ENCODE measurements around the gene TRAF3IP3.

TRAF3IP3 gene

DNA sequence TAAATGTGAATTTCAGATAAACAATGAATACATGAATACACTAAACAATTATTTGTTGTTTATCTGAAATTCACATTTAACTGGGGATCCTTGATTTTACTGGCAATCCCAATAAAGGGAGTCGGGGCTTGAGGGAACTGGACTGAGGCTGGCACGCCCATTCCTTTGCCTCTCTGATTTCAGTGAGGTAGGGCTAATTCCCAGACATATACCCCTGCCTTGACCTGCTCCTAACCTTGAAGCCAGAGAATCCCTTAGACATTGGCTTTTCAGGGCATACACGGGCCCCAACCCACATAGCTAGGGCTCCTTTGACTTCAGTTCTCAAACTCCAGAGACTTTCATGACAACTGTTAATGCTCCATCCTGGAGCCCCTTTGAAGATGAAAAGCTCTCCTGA is 61.1 kb downstream of the TRAF3IP3 start:
- DNase-seq, result no peak
- Histone ChIP-seq H3K9me3 (no peaks in the 10 kb centered on the region), H3K27me3 (no peaks in the 10 kb centered on the region), H3K4me3 (ENCODE audit: low read depth, low read length) (no peak overlapping the region), H3K36me3 (no peaks in the 10 kb centered on the region), H3K4me1 (peaks cover 9% of the 10 kb centered on the region)
- TF ChIP-seq, protein P1, sequence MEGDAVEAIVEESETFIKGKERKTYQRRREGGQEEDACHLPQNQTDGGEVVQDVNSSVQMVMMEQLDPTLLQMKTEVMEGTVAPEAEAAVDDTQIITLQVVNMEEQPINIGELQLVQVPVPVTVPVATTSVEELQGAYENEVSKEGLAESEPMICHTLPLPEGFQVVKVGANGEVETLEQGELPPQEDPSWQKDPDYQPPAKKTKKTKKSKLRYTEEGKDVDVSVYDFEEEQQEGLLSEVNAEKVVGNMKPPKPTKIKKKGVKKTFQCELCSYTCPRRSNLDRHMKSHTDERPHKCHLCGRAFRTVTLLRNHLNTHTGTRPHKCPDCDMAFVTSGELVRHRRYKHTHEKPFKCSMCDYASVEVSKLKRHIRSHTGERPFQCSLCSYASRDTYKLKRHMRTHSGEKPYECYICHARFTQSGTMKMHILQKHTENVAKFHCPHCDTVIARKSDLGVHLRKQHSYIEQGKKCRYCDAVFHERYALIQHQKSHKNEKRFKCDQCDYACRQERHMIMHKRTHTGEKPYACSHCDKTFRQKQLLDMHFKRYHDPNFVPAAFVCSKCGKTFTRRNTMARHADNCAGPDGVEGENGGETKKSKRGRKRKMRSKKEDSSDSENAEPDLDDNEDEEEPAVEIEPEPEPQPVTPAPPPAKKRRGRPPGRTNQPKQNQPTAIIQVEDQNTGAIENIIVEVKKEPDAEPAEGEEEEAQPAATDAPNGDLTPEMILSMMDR (IDR thresholded peaks at IDR 0.05; ENCODE audit: low read depth, low read length), result no peak

DNA sequence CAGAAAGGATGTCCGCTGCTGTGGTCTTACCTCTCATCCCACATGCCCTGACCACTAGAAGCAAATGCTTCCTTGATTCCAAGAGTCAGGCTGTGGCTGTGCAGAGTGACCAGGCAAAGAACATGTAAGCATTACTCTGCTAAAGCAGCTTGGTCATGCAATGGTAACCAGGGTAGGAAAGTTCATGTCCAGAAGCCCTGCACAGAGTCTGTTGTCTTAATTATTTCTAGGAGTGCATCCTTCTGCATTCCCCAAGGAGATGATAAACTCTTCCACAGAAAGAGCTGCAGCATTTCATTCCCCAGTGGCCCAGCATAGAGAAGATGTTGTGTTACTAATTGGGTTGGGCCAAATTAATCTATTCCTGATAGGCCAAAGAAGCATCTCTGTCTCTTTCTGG is 61.8 kb downstream of the TRAF3IP3 start:
- DNase-seq, result no peak
- TF ChIP-seq, protein P1 (IDR thresholded peaks at IDR 0.05; ENCODE audit: low read depth, low read length), result no peak

DNA sequence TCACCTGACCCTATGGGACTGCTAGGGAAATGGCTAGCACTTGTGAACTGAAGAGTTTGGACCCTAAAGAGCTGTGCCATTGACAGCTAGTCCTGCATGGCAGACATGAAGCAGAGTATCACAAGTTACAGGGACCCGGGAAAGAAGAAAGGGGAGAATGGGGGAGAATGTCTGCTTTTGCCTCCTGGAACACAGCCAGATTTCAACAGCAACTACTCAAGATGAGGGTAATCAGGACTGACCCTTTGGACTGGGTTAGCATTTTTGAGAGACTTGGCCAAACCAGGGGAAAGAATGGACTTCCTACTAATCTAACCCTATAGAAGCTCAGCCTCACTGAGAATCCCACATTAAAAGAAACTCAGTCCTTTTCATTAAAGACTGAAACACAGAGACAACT is 63.2 kb downstream of the TRAF3IP3 start:
- Histone ChIP-seq H3K4me1 (peaks cover 9% of the 10 kb centered on the region), H3K27me3 (no peaks in the 10 kb centered on the region), H3K36me3 (no peaks in the 10 kb centered on the region), H3K9me3 (no peaks in the 10 kb centered on the region), H3K4me3 (ENCODE audit: low read depth, low read length) (no peak overlapping the region)
- DNase-seq, result no peak
- TF ChIP-seq, protein P1 (IDR thresholded peaks at IDR 0.05; ENCODE audit: low read depth, low read length), result no peak

More for the DNA sequence above, 61.8 kb downstream of the TRAF3IP3 start:
- Histone ChIP-seq H3K4me3 (ENCODE audit: low read depth, low read length) (no peak overlapping the region), H3K9me3 (no peaks in the 10 kb centered on the region), H3K27me3 (no peaks in the 10 kb centered on the region), H3K4me1 (peaks cover 9% of the 10 kb centered on the region), H3K36me3 (no peaks in the 10 kb centered on the region)

DNA sequence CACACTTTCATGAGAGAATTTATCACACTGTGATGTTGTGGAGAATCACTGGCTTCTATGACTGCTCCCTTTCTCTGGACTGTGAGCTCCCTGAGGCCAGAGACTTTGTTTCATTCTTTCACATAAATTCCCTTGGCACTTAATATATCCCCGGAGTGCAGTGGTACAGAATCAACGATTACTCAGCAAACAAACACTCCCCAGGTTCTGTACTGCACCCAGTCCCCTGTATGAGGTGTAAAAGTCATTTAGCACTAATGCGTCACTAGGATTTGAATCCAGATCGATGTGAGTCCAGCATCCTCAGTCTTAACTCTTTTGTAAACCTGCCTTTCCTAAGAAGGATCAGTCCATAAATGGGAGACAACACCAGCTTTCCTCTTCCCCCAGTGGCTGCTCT is 65.1 kb downstream of the TRAF3IP3 start:
- no peak for DNase-seq
- H3K9me3 ChIP-seq, result no peaks in the 10 kb centered on the region
- no peak overlapping the region for H3K4me3 ChIP-seq (ENCODE audit: low read depth, low read length)
- H3K27me3 ChIP-seq, result no peaks in the 10 kb centered on the region
- TF ChIP-seq, protein P1 (IDR thresholded peaks at IDR 0.05; ENCODE audit: low read depth, low read length), result no peak
- no peaks in the 10 kb centered on the region for H3K36me3 ChIP-seq
- peaks cover 9% of the 10 kb centered on the region for H3K4me1 ChIP-seq

DNA sequence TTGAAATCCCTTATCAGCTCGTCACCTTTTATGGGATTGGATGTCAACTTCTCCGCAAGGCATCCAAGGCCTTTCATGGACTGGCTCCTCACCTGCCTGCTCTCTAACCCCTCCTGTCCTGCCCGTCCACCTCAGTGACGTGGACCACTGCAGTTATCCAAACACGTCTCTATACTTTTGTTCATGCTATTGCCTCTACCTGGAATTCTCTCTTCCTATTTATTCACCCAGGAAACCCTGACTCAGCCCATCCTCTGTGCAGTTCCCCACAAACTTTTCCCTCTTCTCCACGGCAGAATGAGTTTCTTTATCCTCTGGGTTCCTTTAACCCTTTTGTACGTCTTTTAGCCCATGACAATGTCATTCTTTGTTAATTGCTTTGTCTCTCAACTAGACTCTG is 66.9 kb downstream of the TRAF3IP3 start:
- Histone ChIP-seq H3K27me3 (no peaks in the 10 kb centered on the region), H3K9me3 (no peaks in the 10 kb centered on the region), H3K36me3 (no peaks in the 10 kb centered on the region), H3K4me1 (peaks cover 1% of the 10 kb centered on the region; the same call in 1 of the 2 replicates), H3K4me3 (ENCODE audit: low read depth, low read length) (no peak overlapping the region)
- DNase-seq, result no peak
- TF ChIP-seq, protein P1 (IDR thresholded peaks at IDR 0.05; ENCODE audit: low read depth, low read length), result no peak

DNA sequence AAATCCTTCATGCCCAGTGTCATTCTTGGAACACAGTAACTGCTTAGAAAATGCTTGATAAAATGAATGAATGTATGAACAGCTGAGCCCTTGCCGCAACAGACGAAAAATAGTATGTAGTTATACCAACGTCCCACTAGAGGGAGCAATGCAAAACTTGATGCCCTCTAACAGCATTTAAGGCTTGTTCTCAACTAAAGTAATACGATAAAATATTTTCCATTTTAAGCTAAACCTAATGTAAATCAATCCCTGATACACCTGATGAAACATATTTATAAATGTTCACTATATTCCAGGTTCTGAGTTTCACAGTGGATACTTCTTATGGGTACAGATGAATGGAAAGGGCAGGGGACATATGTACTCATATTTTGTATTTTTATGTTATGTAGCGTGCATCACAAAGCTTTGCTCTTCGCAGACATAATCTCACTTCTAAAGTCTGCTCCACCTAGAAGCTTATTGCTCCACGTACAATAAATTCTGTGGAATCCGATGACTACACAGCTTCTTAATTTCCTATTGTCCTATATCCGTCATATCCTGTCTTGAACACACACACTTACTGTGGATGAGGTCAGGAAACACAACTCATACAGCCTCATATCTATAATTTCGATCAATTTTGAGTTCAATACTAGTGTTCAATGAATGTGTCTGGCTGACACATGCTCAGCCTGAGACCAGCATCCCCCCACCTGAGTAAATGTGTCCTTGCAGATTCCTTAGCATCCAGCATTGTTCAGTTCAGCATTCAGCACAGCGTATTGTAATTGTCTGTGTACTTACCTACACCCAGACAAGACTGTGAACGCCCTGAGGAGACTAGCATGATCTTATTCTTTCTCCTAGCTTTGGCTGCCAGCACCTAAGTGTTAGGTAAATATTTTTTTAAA is 67.5 kb downstream of the TRAF3IP3 start:
- TF ChIP-seq, protein P1 (IDR thresholded peaks at IDR 0.05; ENCODE audit: low read depth, low read length), result peak; percentile 79
- DNase-seq, result no peak
- no peaks in the 10 kb centered on the region for H3K27me3 ChIP-seq
- no peaks in the 10 kb centered on the region for H3K36me3 ChIP-seq
- no peaks in the 10 kb centered on the region for H3K9me3 ChIP-seq
- H3K4me1 ChIP-seq, result no peaks in the 10 kb centered on the region
- no peak overlapping the region for H3K4me3 ChIP-seq (ENCODE audit: low read depth, low read length)

All from BE2C (cell line).